ENCODE data around the gene GRIK5.

Gene GRIK5

DNA sequence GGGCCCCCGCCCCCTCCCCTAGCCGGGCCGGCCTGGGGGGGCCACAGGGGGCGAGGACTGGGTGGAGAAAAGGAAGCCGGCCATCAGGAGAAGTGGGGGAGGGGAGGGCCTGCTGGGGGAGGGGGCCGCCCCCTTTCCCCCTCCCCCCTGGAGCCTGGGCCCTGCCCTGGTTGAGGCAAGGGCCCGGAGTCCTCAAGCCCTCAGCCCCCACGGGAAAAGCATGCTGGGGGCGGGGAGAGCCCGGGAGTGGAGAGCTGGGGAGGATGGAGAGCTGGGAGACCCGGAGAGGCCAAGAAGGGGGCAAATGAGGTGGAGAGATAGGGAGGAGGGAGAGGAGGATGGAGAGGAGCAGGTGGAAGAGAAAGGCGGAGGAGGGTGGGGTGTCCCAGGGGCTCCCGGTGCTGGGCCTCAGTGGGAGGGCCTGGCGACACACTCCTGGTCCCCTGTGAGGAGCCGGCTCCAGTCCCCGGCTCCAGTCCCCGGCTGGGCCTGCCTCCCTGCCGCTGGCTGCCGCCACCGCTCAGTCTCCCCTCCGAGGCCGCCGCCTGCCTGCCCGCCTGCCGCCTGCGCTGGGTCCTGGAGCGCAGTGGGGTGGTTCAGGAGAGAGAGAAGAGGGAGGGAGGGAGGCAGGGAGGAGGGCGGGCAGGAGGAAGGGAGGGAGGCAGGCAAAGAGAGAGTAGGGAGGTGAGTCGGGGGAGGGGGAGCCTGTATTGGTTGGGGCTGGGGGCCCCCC is at the start of gene GRIK5:
TSS of gene GRIK5 (minus strand) at position 588 of the 733 bp plus-strand sequence. CDS start 4,436 bp downstream, outside the sequence.
- Histone ChIP-seq H3K36me3 (ENCODE audit: control insufficient read depth in 1 of 2, insufficient read depth in 2 of 2, low read length in 2 of 2) (no peaks in the 10 kb centered on the region), H3K27me3 (ENCODE audit: control insufficient read depth in 1 of 2, insufficient read depth in 2 of 2, low read length in 2 of 2) (peaks cover 16 to 25% of the 10 kb centered on the region in 2 donors), H3K9me3 (ENCODE audit: control insufficient read depth in 1 of 2, low read length in 2 of 2) (no peaks in the 10 kb centered on the region), H3K4me1 (ENCODE audit: control insufficient read depth in 1 of 2, insufficient read depth in 2 of 2, low read length in 2 of 2) (peaks cover 0 to under 1% of the 10 kb centered on the region in 2 donors), H3K9ac (ENCODE audit: low read depth in 1 of 2, low read length in 2 of 2) (no peak within 1 kb of the TSS), H3K4me3 (ENCODE audit: low read depth in 1 of 2, low read length in 2 of 2) (no peak within 1 kb of the TSS), H3K27ac (ENCODE audit: low read depth, low read length) (no peak within 1 kb of the TSS)

- Histone ChIP-seq H3K4me3 (ENCODE audit: low read depth in 1 of 2, low read length in 2 of 2) (no peak overlapping the region), H3K9ac (ENCODE audit: low read depth in 1 of 2, low read length in 2 of 2) (no peak overlapping the region), H3K36me3 (ENCODE audit: control insufficient read depth in 1 of 2, insufficient read depth in 2 of 2, low read length in 2 of 2) (no peaks in the 10 kb centered on the region), H3K27me3 (ENCODE audit: control insufficient read depth in 1 of 2, insufficient read depth in 2 of 2, low read length in 2 of 2) (no peaks in the 10 kb centered on the region), H3K27ac (ENCODE audit: low read depth, low read length) (no peak overlapping the region), H3K4me1 (ENCODE audit: control insufficient read depth in 1 of 2, insufficient read depth in 2 of 2, low read length in 2 of 2) (peaks cover 15 to 16% of the 10 kb centered on the region in 2 donors), H3K9me3 (ENCODE audit: control insufficient read depth in 1 of 2, low read length in 2 of 2) (no peaks in the 10 kb centered on the region)
Measured at GRCh38 chr19:42117076-42117475, 47.1 kb upstream of the GRIK5 start.

DNA sequence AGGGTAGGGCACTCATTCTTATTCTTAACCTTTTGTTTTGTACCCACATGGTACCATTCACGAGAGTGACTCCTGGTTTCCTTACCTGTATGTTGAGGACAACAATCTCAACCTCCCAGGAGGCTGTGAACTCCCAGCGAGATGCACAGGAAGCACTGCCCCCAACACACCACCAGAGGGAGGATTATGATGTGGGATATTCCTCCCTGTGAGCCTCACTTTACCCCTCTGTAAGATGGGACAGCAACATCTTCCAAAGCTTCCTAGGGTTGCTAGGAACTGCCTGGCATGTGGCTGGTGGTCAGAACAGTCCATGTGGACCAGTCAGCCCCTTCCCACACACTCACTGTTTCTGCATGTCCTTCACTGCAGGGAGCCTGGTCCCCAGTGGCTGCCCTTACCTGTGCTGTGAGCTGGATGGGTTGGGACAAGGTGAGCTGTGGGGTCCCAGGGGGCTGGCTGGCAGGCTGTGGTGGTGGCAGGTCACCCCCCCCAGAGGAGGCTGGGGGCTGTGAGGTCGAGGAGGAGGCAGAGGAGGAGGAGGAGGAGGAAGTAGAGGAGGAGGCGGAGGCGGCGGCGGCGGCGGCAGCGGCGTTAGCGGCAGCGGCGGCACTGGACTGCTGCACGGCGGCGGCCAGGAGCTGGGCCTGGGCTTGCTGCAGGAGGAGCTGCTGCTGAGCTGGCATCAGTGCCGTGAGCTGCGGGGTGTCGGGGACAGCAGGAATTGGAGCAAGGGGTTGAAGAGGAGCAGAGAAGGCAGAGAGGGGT is 46.5 kb upstream of the GRIK5 start:
- H3K9ac ChIP-seq (ENCODE audit: low read depth in 1 of 2, low read length in 2 of 2), result no peak overlapping the region
- no peaks in the 10 kb centered on the region for H3K36me3 ChIP-seq (ENCODE audit: control insufficient read depth in 1 of 2, insufficient read depth in 2 of 2, low read length in 2 of 2)
- no peak overlapping the region for H3K4me3 ChIP-seq (ENCODE audit: low read depth in 1 of 2, low read length in 2 of 2)
- no peak overlapping the region for H3K27ac ChIP-seq (ENCODE audit: low read depth, low read length)
- H3K9me3 ChIP-seq (ENCODE audit: control insufficient read depth in 1 of 2, low read length in 2 of 2), result no peaks in the 10 kb centered on the region
- H3K27me3 ChIP-seq (ENCODE audit: control insufficient read depth in 1 of 2, insufficient read depth in 2 of 2, low read length in 2 of 2), result no peaks in the 10 kb centered on the region
- H3K4me1 ChIP-seq (ENCODE audit: control insufficient read depth in 1 of 2, insufficient read depth in 2 of 2, low read length in 2 of 2), result peaks cover 11 to 15% of the 10 kb centered on the region in 2 donors

DNA sequence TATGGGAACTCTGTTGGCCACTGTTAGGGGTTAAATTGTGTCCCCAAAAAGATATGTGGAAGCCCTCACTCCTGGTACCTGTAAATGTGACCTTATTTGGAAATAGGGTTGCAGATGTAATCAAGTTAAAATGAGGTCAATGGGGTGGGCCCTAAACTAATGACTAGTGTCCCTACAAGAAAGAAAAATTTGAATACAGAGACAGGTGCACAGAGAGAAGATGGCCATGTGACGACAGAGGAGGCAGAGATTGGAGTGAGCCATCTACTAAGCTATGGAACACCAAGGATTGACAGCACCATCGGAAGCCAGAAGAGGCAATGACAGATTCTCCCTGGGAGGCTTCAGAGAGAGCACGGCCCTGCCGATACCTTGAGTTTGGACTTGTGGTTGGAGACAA is 45.7 kb upstream of the GRIK5 start:
- Histone ChIP-seq H3K36me3 (ENCODE audit: control insufficient read depth in 1 of 2, insufficient read depth in 2 of 2, low read length in 2 of 2) (no peaks in the 10 kb centered on the region), H3K9me3 (ENCODE audit: control insufficient read depth in 1 of 2, low read length in 2 of 2) (no peaks in the 10 kb centered on the region), H3K27me3 (ENCODE audit: control insufficient read depth in 1 of 2, insufficient read depth in 2 of 2, low read length in 2 of 2) (no peaks in the 10 kb centered on the region), H3K4me3 (ENCODE audit: low read depth in 1 of 2, low read length in 2 of 2) (no peak overlapping the region), H3K27ac (ENCODE audit: low read depth, low read length) (no peak overlapping the region), H3K9ac (ENCODE audit: low read depth in 1 of 2, low read length in 2 of 2) (no peak overlapping the region), H3K4me1 (ENCODE audit: control insufficient read depth in 1 of 2, insufficient read depth in 2 of 2, low read length in 2 of 2) (peaks cover 6 to 13% of the 10 kb centered on the region in 2 donors)

GRCh38 chr19:42115219-42115618 is 45.2 kb upstream of the GRIK5 start:
- Histone ChIP-seq H3K27me3 (ENCODE audit: control insufficient read depth in 1 of 2, insufficient read depth in 2 of 2, low read length in 2 of 2) (no peaks in the 10 kb centered on the region), H3K4me1 (ENCODE audit: control insufficient read depth in 1 of 2, insufficient read depth in 2 of 2, low read length in 2 of 2) (peaks cover 6 to 13% of the 10 kb centered on the region in 2 donors), H3K9ac (ENCODE audit: low read depth in 1 of 2, low read length in 2 of 2) (no peak overlapping the region), H3K9me3 (ENCODE audit: control insufficient read depth in 1 of 2, low read length in 2 of 2) (no peaks in the 10 kb centered on the region), H3K27ac (ENCODE audit: low read depth, low read length) (no peak overlapping the region), H3K4me3 (ENCODE audit: low read depth in 1 of 2, low read length in 2 of 2) (no peak overlapping the region), H3K36me3 (ENCODE audit: control insufficient read depth in 1 of 2, insufficient read depth in 2 of 2, low read length in 2 of 2) (no peaks in the 10 kb centered on the region)

- no peak overlapping the region for H3K4me3 ChIP-seq (ENCODE audit: low read depth in 1 of 2, low read length in 2 of 2)
- H3K4me1 ChIP-seq (ENCODE audit: control insufficient read depth in 1 of 2, insufficient read depth in 2 of 2, low read length in 2 of 2), result peaks cover 6 to 13% of the 10 kb centered on the region in 2 donors
- H3K9ac ChIP-seq (ENCODE audit: low read depth in 1 of 2, low read length in 2 of 2), result no peak overlapping the region
- no peaks in the 10 kb centered on the region for H3K9me3 ChIP-seq (ENCODE audit: control insufficient read depth in 1 of 2, low read length in 2 of 2)
- H3K36me3 ChIP-seq (ENCODE audit: control insufficient read depth in 1 of 2, insufficient read depth in 2 of 2, low read length in 2 of 2), result no peaks in the 10 kb centered on the region
- H3K27me3 ChIP-seq (ENCODE audit: control insufficient read depth in 1 of 2, insufficient read depth in 2 of 2, low read length in 2 of 2), result no peaks in the 10 kb centered on the region
- H3K27ac ChIP-seq (ENCODE audit: low read depth, low read length), result no peak overlapping the region
Measured at GRCh38 chr19:42114412-42114811, 44.4 kb upstream of the GRIK5 start.

DNA sequence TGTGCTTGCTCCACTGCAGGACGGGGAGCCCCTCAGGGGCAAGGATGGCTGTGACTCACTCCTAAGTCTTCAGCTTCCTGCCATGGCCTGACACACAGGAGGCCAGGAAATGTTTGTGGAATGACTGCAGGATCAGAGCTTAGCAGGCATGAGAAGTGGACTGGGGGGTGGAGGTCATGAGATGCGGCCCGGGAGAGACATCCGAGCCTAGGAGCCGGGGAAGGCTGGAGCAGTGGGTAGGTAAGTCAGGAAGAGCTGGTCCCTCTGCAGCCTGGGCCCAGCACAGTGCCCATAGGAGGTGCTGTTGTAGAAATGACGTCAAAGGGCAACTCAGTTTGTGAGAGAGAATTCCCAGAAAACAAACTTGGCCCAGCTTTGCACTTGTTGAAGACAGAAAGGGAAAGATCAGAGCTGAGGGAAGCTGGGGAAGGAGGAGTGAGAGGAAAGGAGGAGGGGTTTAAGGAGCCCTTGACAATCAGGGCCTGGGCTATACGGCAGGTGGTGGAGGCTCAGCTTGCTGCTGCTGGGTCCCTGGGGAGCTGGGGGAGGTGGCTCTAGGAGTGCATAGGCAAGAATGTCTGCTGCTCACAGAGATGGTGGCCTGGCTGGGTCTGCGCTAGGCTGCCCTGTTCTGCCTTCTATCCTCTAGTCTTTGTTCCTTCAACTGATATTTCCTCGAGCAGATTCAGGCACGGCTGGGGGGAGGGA is 43.8 kb upstream of the GRIK5 start:
- peaks cover 7 to 13% of the 10 kb centered on the region in 2 donors for H3K4me1 ChIP-seq (ENCODE audit: control insufficient read depth in 1 of 2, insufficient read depth in 2 of 2, low read length in 2 of 2)

GRCh38 chr19:42111811-42112210 is 41.8 kb upstream of the GRIK5 start:
- Histone ChIP-seq H3K9me3 (ENCODE audit: control insufficient read depth in 1 of 2, low read length in 2 of 2) (no peaks in the 10 kb centered on the region), H3K36me3 (ENCODE audit: control insufficient read depth in 1 of 2, insufficient read depth in 2 of 2, low read length in 2 of 2) (no peaks in the 10 kb centered on the region), H3K27me3 (ENCODE audit: control insufficient read depth in 1 of 2, insufficient read depth in 2 of 2, low read length in 2 of 2) (no peaks in the 10 kb centered on the region), H3K27ac (ENCODE audit: low read depth, low read length) (no peak overlapping the region), H3K4me1 (ENCODE audit: control insufficient read depth in 1 of 2, insufficient read depth in 2 of 2, low read length in 2 of 2) (peaks cover 9 to 13% of the 10 kb centered on the region in 2 donors), H3K9ac (ENCODE audit: low read depth in 1 of 2, low read length in 2 of 2) (no peak overlapping the region), H3K4me3 (ENCODE audit: low read depth in 1 of 2, low read length in 2 of 2) (no peak overlapping the region)

More for the DNA sequence above, 43.8 kb upstream of the GRIK5 start:
- Histone ChIP-seq H3K4me3 (ENCODE audit: low read depth in 1 of 2, low read length in 2 of 2) (no peak overlapping the region), H3K9ac (ENCODE audit: low read depth in 1 of 2, low read length in 2 of 2) (no peak overlapping the region), H3K9me3 (ENCODE audit: control insufficient read depth in 1 of 2, low read length in 2 of 2) (no peaks in the 10 kb centered on the region), H3K27ac (ENCODE audit: low read depth, low read length) (no peak overlapping the region), H3K36me3 (ENCODE audit: control insufficient read depth in 1 of 2, insufficient read depth in 2 of 2, low read length in 2 of 2) (no peaks in the 10 kb centered on the region), H3K27me3 (ENCODE audit: control insufficient read depth in 1 of 2, insufficient read depth in 2 of 2, low read length in 2 of 2) (no peaks in the 10 kb centered on the region)

DNA sequence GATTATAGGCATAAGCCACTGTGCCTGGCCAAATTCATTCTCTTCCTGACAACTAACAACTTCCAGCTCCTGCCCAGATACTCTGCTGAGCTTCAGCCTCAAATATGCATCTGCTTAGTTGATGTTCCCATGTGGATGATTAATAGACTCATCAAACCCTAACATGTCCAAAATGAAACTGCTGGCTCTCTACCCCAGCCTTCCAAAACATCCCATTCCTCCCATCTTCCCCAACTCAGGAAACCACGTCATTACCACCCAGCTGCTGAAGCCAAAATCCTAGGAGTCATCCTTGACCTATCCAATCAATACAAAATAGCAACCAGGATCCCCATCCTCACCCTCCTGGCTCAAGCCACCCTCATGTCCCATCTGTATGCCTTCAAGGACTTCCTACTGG is 41.4 kb upstream of the GRIK5 start:
- H3K36me3 ChIP-seq (ENCODE audit: control insufficient read depth in 1 of 2, insufficient read depth in 2 of 2, low read length in 2 of 2), result no peaks in the 10 kb centered on the region

GRCh38 chr19:42110658-42111057 is 40.7 kb upstream of the GRIK5 start:
- Histone ChIP-seq H3K4me3 (ENCODE audit: low read depth in 1 of 2, low read length in 2 of 2) (no peak overlapping the region), H3K36me3 (ENCODE audit: control insufficient read depth in 1 of 2, insufficient read depth in 2 of 2, low read length in 2 of 2) (no peaks in the 10 kb centered on the region), H3K27me3 (ENCODE audit: control insufficient read depth in 1 of 2, insufficient read depth in 2 of 2, low read length in 2 of 2) (peaks cover 0 to under 1% of the 10 kb centered on the region in 2 donors), H3K9ac (ENCODE audit: low read depth in 1 of 2, low read length in 2 of 2) (no peak overlapping the region), H3K9me3 (ENCODE audit: control insufficient read depth in 1 of 2, low read length in 2 of 2) (no peaks in the 10 kb centered on the region), H3K27ac (ENCODE audit: low read depth, low read length) (no peak overlapping the region), H3K4me1 (ENCODE audit: control insufficient read depth in 1 of 2, insufficient read depth in 2 of 2, low read length in 2 of 2) (peaks cover 9 to 13% of the 10 kb centered on the region in 2 donors)

More for the DNA sequence above, 41.4 kb upstream of the GRIK5 start:
- H3K27ac ChIP-seq (ENCODE audit: low read depth, low read length), result no peak overlapping the region
- no peak overlapping the region for H3K4me3 ChIP-seq (ENCODE audit: low read depth in 1 of 2, low read length in 2 of 2)
- no peaks in the 10 kb centered on the region for H3K27me3 ChIP-seq (ENCODE audit: control insufficient read depth in 1 of 2, insufficient read depth in 2 of 2, low read length in 2 of 2)
- no peaks in the 10 kb centered on the region for H3K9me3 ChIP-seq (ENCODE audit: control insufficient read depth in 1 of 2, low read length in 2 of 2)
- peaks cover 9 to 13% of the 10 kb centered on the region in 2 donors for H3K4me1 ChIP-seq (ENCODE audit: control insufficient read depth in 1 of 2, insufficient read depth in 2 of 2, low read length in 2 of 2)
- no peak overlapping the region for H3K9ac ChIP-seq (ENCODE audit: low read depth in 1 of 2, low read length in 2 of 2)
